Measurements from ENCODE around the gene EARS2. TPM values are rescaled to one million over a fixed set of nuclear protein-coding genes. Genes with fewer than 3 reads are reported as not detected.

Gene EARS2
- total and polyA plus RNA-seq, 9 of the 15 experiments (the other 6 are each of a cell fraction or from before 2014, with no cell fraction given), result 17.6 to 58.6 (median 36.3) TPM

DNA sequence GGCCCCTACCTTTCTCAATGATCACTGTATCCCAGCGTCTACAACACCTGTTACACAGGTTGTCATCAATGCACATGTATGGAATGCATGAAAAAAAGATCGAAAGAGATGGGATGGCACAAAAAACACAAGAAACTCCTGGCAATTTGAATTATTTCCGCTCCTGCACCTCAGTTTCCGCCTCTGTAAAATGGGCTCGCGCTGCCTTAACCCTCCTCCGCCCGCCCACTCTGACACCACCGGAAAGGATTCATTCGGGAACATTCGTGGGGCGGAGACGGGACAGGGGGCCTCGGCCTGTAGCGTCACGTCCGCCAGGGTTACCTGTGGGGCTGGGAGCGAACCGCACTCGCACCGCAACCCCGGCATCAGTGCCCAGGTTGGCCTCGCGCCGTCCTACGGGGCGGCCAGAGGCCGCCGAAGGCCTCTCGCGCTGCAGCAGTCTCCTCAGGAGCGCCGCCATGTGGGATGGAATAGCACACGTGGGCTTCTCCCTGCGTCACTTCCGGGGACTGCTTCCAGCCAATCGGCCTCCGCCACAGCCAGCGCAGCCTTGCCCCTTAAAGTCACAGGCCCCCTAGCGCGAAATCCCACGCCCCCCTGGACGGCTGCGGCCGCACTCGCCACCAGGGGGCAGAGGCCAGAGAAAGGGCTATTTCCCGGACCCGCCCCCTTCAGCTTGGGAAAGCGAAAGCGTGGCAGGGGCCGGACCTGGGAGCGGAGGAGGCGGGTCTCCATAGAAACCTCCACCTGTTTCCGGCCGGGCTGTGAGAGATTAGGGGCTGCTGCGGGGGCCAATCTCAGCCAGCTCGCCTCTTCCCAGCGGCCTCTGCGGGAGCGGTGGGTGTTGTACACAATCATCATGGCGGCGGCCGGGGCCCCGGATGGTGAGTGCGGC lies at the start of gene EARS2, which contains the start of gene UBFD1 (continued):
- TF ChIP-seq, protein P1, sequence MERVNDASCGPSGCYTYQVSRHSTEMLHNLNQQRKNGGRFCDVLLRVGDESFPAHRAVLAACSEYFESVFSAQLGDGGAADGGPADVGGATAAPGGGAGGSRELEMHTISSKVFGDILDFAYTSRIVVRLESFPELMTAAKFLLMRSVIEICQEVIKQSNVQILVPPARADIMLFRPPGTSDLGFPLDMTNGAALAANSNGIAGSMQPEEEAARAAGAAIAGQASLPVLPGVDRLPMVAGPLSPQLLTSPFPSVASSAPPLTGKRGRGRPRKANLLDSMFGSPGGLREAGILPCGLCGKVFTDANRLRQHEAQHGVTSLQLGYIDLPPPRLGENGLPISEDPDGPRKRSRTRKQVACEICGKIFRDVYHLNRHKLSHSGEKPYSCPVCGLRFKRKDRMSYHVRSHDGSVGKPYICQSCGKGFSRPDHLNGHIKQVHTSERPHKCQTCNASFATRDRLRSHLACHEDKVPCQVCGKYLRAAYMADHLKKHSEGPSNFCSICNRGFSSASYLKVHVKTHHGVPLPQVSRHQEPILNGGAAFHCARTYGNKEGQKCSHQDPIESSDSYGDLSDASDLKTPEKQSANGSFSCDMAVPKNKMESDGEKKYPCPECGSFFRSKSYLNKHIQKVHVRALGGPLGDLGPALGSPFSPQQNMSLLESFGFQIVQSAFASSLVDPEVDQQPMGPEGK (CRISPR knock-in tag; IDR thresholded peaks at IDR 0.05; ENCODE audit: borderline replicate concordance), result no peak
- no peak for TF ChIP-seq ZNF583 (CRISPR knock-in tag; IDR thresholded peaks at IDR 0.05)
- no peak for TF ChIP-seq ZNF695 (CRISPR knock-in tag; IDR thresholded peaks at IDR 0.05)
- TF ChIP-seq ZNF444 (CRISPR knock-in tag; IDR thresholded peaks at IDR 0.05), result no peak
- peak; percentile 99 for TF ChIP-seq RBFOX2 (IDR thresholded peaks at IDR 0.05; ENCODE audit: low read depth, low read length)
- TF ChIP-seq, protein P2, sequence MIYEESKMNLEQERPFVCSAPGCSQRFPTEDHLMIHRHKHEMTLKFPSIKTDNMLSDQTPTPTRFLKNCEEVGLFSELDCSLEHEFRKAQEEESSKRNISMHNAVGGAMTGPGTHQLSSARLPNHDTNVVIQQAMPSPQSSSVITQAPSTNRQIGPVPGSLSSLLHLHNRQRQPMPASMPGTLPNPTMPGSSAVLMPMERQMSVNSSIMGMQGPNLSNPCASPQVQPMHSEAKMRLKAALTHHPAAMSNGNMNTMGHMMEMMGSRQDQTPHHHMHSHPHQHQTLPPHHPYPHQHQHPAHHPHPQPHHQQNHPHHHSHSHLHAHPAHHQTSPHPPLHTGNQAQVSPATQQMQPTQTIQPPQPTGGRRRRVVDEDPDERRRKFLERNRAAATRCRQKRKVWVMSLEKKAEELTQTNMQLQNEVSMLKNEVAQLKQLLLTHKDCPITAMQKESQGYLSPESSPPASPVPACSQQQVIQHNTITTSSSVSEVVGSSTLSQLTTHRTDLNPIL (CRISPR knock-in tag; IDR thresholded peaks at IDR 0.05), result no peak
- TF ChIP-seq GABPB2 (CRISPR knock-in tag; conservative IDR thresholded peaks at IDR 0.05), result no peak
- TF ChIP-seq KDM2B (CRISPR knock-in tag; IDR thresholded peaks at IDR 0.05), result no peak
- peak; percentile 58; the same call in 1 of the 2 replicates for TF ChIP-seq LEF1 (IDR thresholded peaks at IDR 0.05)
- TF ChIP-seq KLF16 (IDR thresholded peaks at IDR 0.05), result 0 out of 2 replicates have a peak, but pooled peaks have one; percentile 49
- peak; percentile 92 for TF ChIP-seq ATF7 (IDR thresholded peaks at IDR 0.05)
- no peak; a peak in 1 of 4 replicates for TF ChIP-seq KDM4B (IDR thresholded peaks at IDR 0.05; ENCODE audit: borderline replicate concordance in 2 of 2, low read depth in 1 of 2)
- 0 out of 2 replicates have a peak, but pooled peaks have one; percentile 23 for TF ChIP-seq TCF7 (IDR thresholded peaks at IDR 0.05; ENCODE audit: borderline replicate concordance)
- TF ChIP-seq NR3C1 (CRISPR knock-in tag; IDR thresholded peaks at IDR 0.05), result no peak
- peak; percentile 78; the same call in 1 of the 2 replicates for TF ChIP-seq SMC3 (conservative IDR thresholded peaks at IDR 0.05; ENCODE audit: insufficient read depth, low read depth, low read length)
- TF ChIP-seq, protein P3, sequence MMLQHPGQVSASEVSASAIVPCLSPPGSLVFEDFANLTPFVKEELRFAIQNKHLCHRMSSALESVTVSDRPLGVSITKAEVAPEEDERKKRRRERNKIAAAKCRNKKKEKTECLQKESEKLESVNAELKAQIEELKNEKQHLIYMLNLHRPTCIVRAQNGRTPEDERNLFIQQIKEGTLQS (IDR thresholded peaks at IDR 0.05), result peak; percentile 9; the same call in 1 of the 2 replicates
- TF ChIP-seq, protein P3 (CRISPR knock-in tag; conservative IDR thresholded peaks at IDR 0.05), result no peak; the same call in 1 of the 2 replicates
- TF ChIP-seq BRD4 (IDR thresholded peaks at IDR 0.05), result peak; percentile 49; the same call in 1 of the 2 replicates
- TF ChIP-seq FOXA1 (IDR thresholded peaks at IDR 0.05; ENCODE audit: borderline replicate concordance), result no peak
- TF ChIP-seq, protein P4, sequence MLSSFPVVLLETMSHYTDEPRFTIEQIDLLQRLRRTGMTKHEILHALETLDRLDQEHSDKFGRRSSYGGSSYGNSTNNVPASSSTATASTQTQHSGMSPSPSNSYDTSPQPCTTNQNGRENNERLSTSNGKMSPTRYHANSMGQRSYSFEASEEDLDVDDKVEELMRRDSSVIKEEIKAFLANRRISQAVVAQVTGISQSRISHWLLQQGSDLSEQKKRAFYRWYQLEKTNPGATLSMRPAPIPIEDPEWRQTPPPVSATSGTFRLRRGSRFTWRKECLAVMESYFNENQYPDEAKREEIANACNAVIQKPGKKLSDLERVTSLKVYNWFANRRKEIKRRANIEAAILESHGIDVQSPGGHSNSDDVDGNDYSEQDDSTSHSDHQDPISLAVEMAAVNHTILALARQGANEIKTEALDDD (IDR thresholded peaks at IDR 0.05), result no peak
- TF ChIP-seq, protein P5, sequence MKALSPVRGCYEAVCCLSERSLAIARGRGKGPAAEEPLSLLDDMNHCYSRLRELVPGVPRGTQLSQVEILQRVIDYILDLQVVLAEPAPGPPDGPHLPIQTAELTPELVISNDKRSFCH (CRISPR knock-in tag; IDR thresholded peaks at IDR 0.05), result no peak
- TF ChIP-seq, protein P5 (tag; IDR thresholded peaks at IDR 0.05), result peak; percentile 86
- TF ChIP-seq HNRNPLL (IDR thresholded peaks at IDR 0.05; ENCODE audit: low read depth, low read length, poor library complexity, severe bottlenecking), result no peak
